RWPE2 (cell line): Measurements from ENCODE around the gene HASPIN.
"Not testable (repeated sequence)": the region's sequence is repeated elsewhere in the genome, so short reads cannot be mapped to it uniquely, and the experiment has no call there.

Experiments used
- ATAC-seq: fragments of 200-7000 bp; cut with Tn5 transposase; 3 replicates; pipeline ENCODE4 v1.9.1; 2021; ENCODE audit warnings: low read depth
- DNase-seq: peaks from one replicate; pipeline ENCODE4 v3.0.0-alpha.2; 2020; ENCODE audit warnings: low spot score
- H3K27ac ChIP-seq: fragments of 450-650 bp; 2 replicates; pipeline ENCODE4 v1.5.1; 2017; ENCODE audit warnings: mild to moderate bottlenecking; ENCODE audit not compliant: poor library complexity, severe bottlenecking
- H3K27me3 ChIP-seq: fragments of 250-450 bp; sonication (Bioruptor Pico); 2 replicates; pipeline ENCODE4 v1.5.1; 2021; ENCODE audit warnings: mild to moderate bottlenecking, moderate library complexity; ENCODE audit not compliant: insufficient read depth, poor library complexity, severe bottlenecking
- H3K36me3 ChIP-seq: fragments of 250-450 bp; sonication (Bioruptor Pico); 2 replicates; pipeline ENCODE4 v1.5.1; 2020; ENCODE audit warnings: low read depth, mild to moderate bottlenecking, moderate library complexity
- H3K4me1 ChIP-seq: fragments of 250-450 bp; sonication (Bioruptor Pico); 2 replicates; pipeline ENCODE4 v1.5.1; 2021; ENCODE audit warnings: mild to moderate bottlenecking, moderate library complexity; ENCODE audit not compliant: insufficient read depth, poor library complexity, severe bottlenecking
- H3K4me3 ChIP-seq: fragments of 250-450 bp; sonication (Bioruptor Pico); 2 replicates; pipeline ENCODE4 v1.5.1; 2021; ENCODE audit warnings: mild to moderate bottlenecking, moderate library complexity; ENCODE audit not compliant: severe bottlenecking
- H3K9me3 ChIP-seq: fragments of 250-450 bp; sonication (Bioruptor Pico); 2 replicates; pipeline ENCODE4 v1.5.1; 2021; ENCODE audit warnings: mild to moderate bottlenecking, moderate library complexity; ENCODE audit not compliant: severe bottlenecking
- CTCF ChIP-seq: fragments of 450-650 bp; IDR thresholded peaks from one replicate; pipeline ENCODE4 v1.5.1; 2017; ENCODE audit warnings: mild to moderate bottlenecking, moderate library complexity; ENCODE audit not compliant: poor library complexity, severe bottlenecking

HASPIN gene

GRCh38 chr17:3695129-3695722 is 28.5 kb upstream of the HASPIN start:
- Histone ChIP-seq H3K27me3 (no peaks in the 10 kb centered on the region), H3K4me1 (no peaks in the 10 kb centered on the region), H3K9me3 (peaks cover 4% of the 10 kb centered on the region), H3K27ac (no peak overlapping the region), H3K4me3 (peak overlapping the region; percentile 34), H3K36me3 (no peaks in the 10 kb centered on the region)
- ATAC-seq: peak; percentile 50
- TF ChIP-seq CTCF: no peak
- DNase-seq: no peak

GRCh38 chr17:3695723-3696411 is 27.8 kb upstream of the HASPIN start, which contains the start of gene P2RX5:
TSS of gene P2RX5 (minus strand) at chr17:3696155. CDS start at chr17:3696005, 150 bp downstream.
- DNase-seq (no peak), ATAC-seq (peak; percentile 60)
- H3K4me3 ChIP-seq: peak within 1 kb of the TSS; percentile 34
- TF ChIP-seq CTCF: no peak
- no peaks in the 10 kb centered on the region for H3K27me3 ChIP-seq
- H3K9me3 ChIP-seq: peaks cover 4% of the 10 kb centered on the region
- H3K4me1 ChIP-seq: no peaks in the 10 kb centered on the region
- H3K36me3 ChIP-seq: no peaks in the 10 kb centered on the region
- H3K27ac ChIP-seq: no peak within 1 kb of the TSS

GRCh38 chr17:3697103-3697476 is 26.6 kb upstream of the HASPIN start:
- DNase-seq: no peak
- peaks cover 4% of the 10 kb centered on the region for H3K9me3 ChIP-seq
- no peaks in the 10 kb centered on the region for H3K36me3 ChIP-seq
- H3K4me3 ChIP-seq: no peak overlapping the region
- no peaks in the 10 kb centered on the region for H3K27me3 ChIP-seq
- H3K4me1 ChIP-seq: no peaks in the 10 kb centered on the region
- no peak overlapping the region for H3K27ac ChIP-seq
- TF ChIP-seq CTCF: no peak
- no peak for ATAC-seq

- Histone ChIP-seq H3K4me1 (no peaks in the 10 kb centered on the region), H3K9me3 (peaks cover 4% of the 10 kb centered on the region), H3K4me3 (no peak overlapping the region), H3K27ac (no peak overlapping the region), H3K36me3 (no peaks in the 10 kb centered on the region), H3K27me3 (no peaks in the 10 kb centered on the region)
- no peak for TF ChIP-seq CTCF
- DNase-seq (no peak), ATAC-seq (no peak)
Measured at GRCh38 chr17:3698139-3698538, 25.6 kb upstream of the HASPIN start.

- ATAC-seq: no peak
Measured at GRCh38 chr17:3699951-3700350, 23.8 kb upstream of the HASPIN start.

GRCh38 chr17:3702041-3702539 is 21.6 kb upstream of the HASPIN start:
- H3K27ac ChIP-seq, H3K4me3 ChIP-seq, ATAC-seq, H3K27me3 ChIP-seq, H3K36me3 ChIP-seq, DNase-seq, H3K9me3 ChIP-seq, H3K4me1 ChIP-seq: not testable (repeated sequence)

More at GRCh38 chr17:3699951-3700350, 23.8 kb upstream of the HASPIN start:
- Histone ChIP-seq H3K4me3 (no peak overlapping the region), H3K27ac (no peak overlapping the region), H3K36me3 (no peaks in the 10 kb centered on the region), H3K9me3 (peaks cover 4% of the 10 kb centered on the region), H3K4me1 (no peaks in the 10 kb centered on the region), H3K27me3 (no peaks in the 10 kb centered on the region)
- no peak for TF ChIP-seq CTCF
- DNase-seq: no peak
